Fibroblast of lung (primary cell): ENCODE data around the gene SPATA20. TPM values are rescaled to one million over a fixed set of nuclear protein-coding genes. Genes with fewer than 3 reads are reported as not detected.

Experiments used
- DNase-seq, 2 donors: peaks; one replicate each; pipeline versions ENCODE4 v3.0.0 to v3.0.0-alpha.2; 2010; ENCODE audit warnings: low read depth in 2 of 2
- H2AFZ ChIP-seq: 2 replicates; pipeline ENCODE4 v1.5.1; 2012; ENCODE audit warnings: low read length, control low read depth, inconsistent platforms
- H3K27ac ChIP-seq: 2 replicates; pipeline ENCODE4 v1.5.1; 2011; ENCODE audit warnings: low read length, control low read depth; ENCODE audit not compliant: insufficient read depth
- H3K27me3 ChIP-seq: 2 replicates; pipeline ENCODE4 v1.5.1; 2011; ENCODE audit warnings: mild to moderate bottlenecking, low read length; ENCODE audit not compliant: control insufficient read depth, insufficient read depth
- H3K36me3 ChIP-seq: 2 replicates; pipeline ENCODE4 v1.5.1; 2011; ENCODE audit warnings: low read length; ENCODE audit not compliant: control insufficient read depth, insufficient read depth
- H3K4me1 ChIP-seq: 2 replicates; pipeline ENCODE4 v1.5.1; 2011; ENCODE audit warnings: low read length; ENCODE audit not compliant: control insufficient read depth, insufficient read depth; ENCODE audit errors: extremely low read depth
- H3K4me2 ChIP-seq: 2 replicates; pipeline ENCODE4 v1.5.1; 2011; ENCODE audit warnings: low read length, control low read depth; ENCODE audit not compliant: insufficient read depth; ENCODE audit errors: extremely low read depth
- H3K4me3 ChIP-seq, 4 experiments: fragments of 200-600 bp in 1 of 4; sonication (generic) in 1 of 4; replicated peaks in 1 of 4; 2 replicates each; pipeline ENCODE4 v1.5.1; 2011 to 2016; ENCODE audit warnings: low read length in 4 of 4, low read depth in 3 of 4, mild to moderate bottlenecking in 3 of 4, control low read depth in 2 of 4, inconsistent platforms in 1 of 4, mixed read lengths in 1 of 4; ENCODE audit not compliant: insufficient read depth in 1 of 4; ENCODE audit errors: control extremely low read depth in 1 of 4
- H3K79me2 ChIP-seq: 2 replicates; pipeline ENCODE4 v1.5.1; 2012; ENCODE audit warnings: mild to moderate bottlenecking, low read length, inconsistent platforms; ENCODE audit not compliant: control insufficient read depth, insufficient read depth
- H3K9ac ChIP-seq: 2 replicates; pipeline ENCODE4 v1.5.1; 2011; ENCODE audit warnings: mild to moderate bottlenecking, low read length, control low read depth; ENCODE audit not compliant: insufficient read depth
- H3K9me3 ChIP-seq: 2 replicates; pipeline ENCODE4 v1.5.1; 2012; ENCODE audit warnings: low read depth, low read length; ENCODE audit not compliant: control insufficient read depth, insufficient read depth
- H4K20me1 ChIP-seq: 2 replicates; pipeline ENCODE4 v1.5.1; 2011; ENCODE audit warnings: low read length; ENCODE audit not compliant: control insufficient read depth, insufficient read depth; ENCODE audit errors: extremely low read depth
- CTCF ChIP-seq, 2 donors: IDR thresholded peaks in 1 of 2; conservative IDR thresholded peaks in 1 of 2; 1 replicate in 1 of 2; 2 replicates in 1 of 2; pipeline ENCODE4 v1.5.1; 2011 to 2012; ENCODE audit warnings: low read length in 2 of 2, control low read depth in 1 of 2, inconsistent platforms in 1 of 2, low read depth in 1 of 2, mild to moderate bottlenecking in 1 of 2
- EZH2 ChIP-seq: IDR thresholded peaks from 2 replicates; pipeline ENCODE4 v1.5.1; 2012; ENCODE audit warnings: low read length, control low read depth, mild to moderate bottlenecking; ENCODE audit errors: missing control alignments
- polyA plus RNA-seq, 2 donors: library from polyadenylated mRNA; depleted of rRNA in 1 of 2; stranded (reverse) in 1 of 2; unstranded in 1 of 2; fragments of >200 nt; gene quantifications; 2 replicates each; pipeline ENCODE4 v1.2.1, GENCODE V29; 2011 to 2012; ENCODE audit warnings: missing spikeins in 1 of 2
- total RNA-seq: library from RNA; depleted of rRNA; stranded (reverse); fragments of >200 nt; gene quantifications from 2 replicates; pipeline ENCODE4 v1.2.1, GENCODE V29; 2014

Gene SPATA20
- total and polyA plus RNA-seq, 2 donors (not counting 1 experiment from before 2014, with no cell fraction given), result 21.6 to 119 TPM

GRCh38 chr17:50557630-50558029 is 10.7 kb downstream of the SPATA20 start:
- TF ChIP-seq CTCF (conservative IDR thresholded peaks at IDR 0.05 in 1 of 2, IDR thresholded peaks at IDR 0.05 in 1 of 2; ENCODE audit: low read depth in 1 of 2, low read length in 2 of 2), result no peak
- TF ChIP-seq EZH2, result no peak
- no peak overlapping the region for H3K27ac ChIP-seq

GRCh38 chr17:50558091-50558490 is 11.1 kb downstream of the SPATA20 start:
- H3K4me2 ChIP-seq, result no peak overlapping the region
- no peak for DNase-seq
- peaks cover 2% of the 10 kb centered on the region for H3K36me3 ChIP-seq
- H3K9ac ChIP-seq, result no peak overlapping the region
- H3K4me1 ChIP-seq, result peaks cover 7% of the 10 kb centered on the region
- H3K4me3 ChIP-seq, result no peak overlapping the region
- H4K20me1 ChIP-seq, result no peaks in the 10 kb centered on the region
- H3K27me3 ChIP-seq, result peaks cover 35% of the 10 kb centered on the region
- H3K9me3 ChIP-seq, result no peaks in the 10 kb centered on the region
- no peak overlapping the region for H2AFZ ChIP-seq
- H3K27ac ChIP-seq, result no peak overlapping the region
- no peak for TF ChIP-seq EZH2
- no peak for TF ChIP-seq CTCF (conservative IDR thresholded peaks at IDR 0.05 in 1 of 2, IDR thresholded peaks at IDR 0.05 in 1 of 2; ENCODE audit: low read depth in 1 of 2, low read length in 2 of 2)
- no peaks in the 10 kb centered on the region for H3K79me2 ChIP-seq

More at GRCh38 chr17:50557630-50558029, 10.7 kb downstream of the SPATA20 start:
- H4K20me1 ChIP-seq, result no peaks in the 10 kb centered on the region
- peaks cover 2% of the 10 kb centered on the region for H3K36me3 ChIP-seq
- no peak overlapping the region for H3K4me3 ChIP-seq
- H3K4me2 ChIP-seq, result no peak overlapping the region
- no peaks in the 10 kb centered on the region for H3K79me2 ChIP-seq
- H3K27me3 ChIP-seq, result peaks cover 31% of the 10 kb centered on the region
- no peak overlapping the region for H2AFZ ChIP-seq
- peaks cover 7% of the 10 kb centered on the region for H3K4me1 ChIP-seq
- H3K9ac ChIP-seq, result no peak overlapping the region
- H3K9me3 ChIP-seq, result no peaks in the 10 kb centered on the region
- DNase-seq, result no peak

GRCh38 chr17:50558581-50558940 is 11.6 kb downstream of the SPATA20 start:
- no peak overlapping the region for H2AFZ ChIP-seq
- DNase-seq, result no peak
- no peak overlapping the region for H3K27ac ChIP-seq
- peaks cover 2% of the 10 kb centered on the region for H3K36me3 ChIP-seq
- no peak overlapping the region for H3K4me2 ChIP-seq
- peaks cover 40% of the 10 kb centered on the region for H3K27me3 ChIP-seq
- H3K4me1 ChIP-seq, result peaks cover 7% of the 10 kb centered on the region
- H3K79me2 ChIP-seq, result no peaks in the 10 kb centered on the region
- no peak overlapping the region for H3K9ac ChIP-seq
- no peak for TF ChIP-seq CTCF (conservative IDR thresholded peaks at IDR 0.05 in 1 of 2, IDR thresholded peaks at IDR 0.05 in 1 of 2; ENCODE audit: low read depth in 1 of 2, low read length in 2 of 2)
- TF ChIP-seq EZH2, result no peak
- no peak overlapping the region for H3K4me3 ChIP-seq
- no peaks in the 10 kb centered on the region for H4K20me1 ChIP-seq
- no peaks in the 10 kb centered on the region for H3K9me3 ChIP-seq
